Measurements from ENCODE around the gene ENTHD1.

ENTHD1 gene

GRCh38 chr22:39729141-39729934, 164.2 kb downstream of the ENTHD1 start:
- no peak for DNase-seq (ENCODE audit: low read depth)
- TF ChIP-seq, protein P1, sequence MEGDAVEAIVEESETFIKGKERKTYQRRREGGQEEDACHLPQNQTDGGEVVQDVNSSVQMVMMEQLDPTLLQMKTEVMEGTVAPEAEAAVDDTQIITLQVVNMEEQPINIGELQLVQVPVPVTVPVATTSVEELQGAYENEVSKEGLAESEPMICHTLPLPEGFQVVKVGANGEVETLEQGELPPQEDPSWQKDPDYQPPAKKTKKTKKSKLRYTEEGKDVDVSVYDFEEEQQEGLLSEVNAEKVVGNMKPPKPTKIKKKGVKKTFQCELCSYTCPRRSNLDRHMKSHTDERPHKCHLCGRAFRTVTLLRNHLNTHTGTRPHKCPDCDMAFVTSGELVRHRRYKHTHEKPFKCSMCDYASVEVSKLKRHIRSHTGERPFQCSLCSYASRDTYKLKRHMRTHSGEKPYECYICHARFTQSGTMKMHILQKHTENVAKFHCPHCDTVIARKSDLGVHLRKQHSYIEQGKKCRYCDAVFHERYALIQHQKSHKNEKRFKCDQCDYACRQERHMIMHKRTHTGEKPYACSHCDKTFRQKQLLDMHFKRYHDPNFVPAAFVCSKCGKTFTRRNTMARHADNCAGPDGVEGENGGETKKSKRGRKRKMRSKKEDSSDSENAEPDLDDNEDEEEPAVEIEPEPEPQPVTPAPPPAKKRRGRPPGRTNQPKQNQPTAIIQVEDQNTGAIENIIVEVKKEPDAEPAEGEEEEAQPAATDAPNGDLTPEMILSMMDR (IDR thresholded peaks at IDR 0.05; ENCODE audit: low read length, missing control alignments): no peak
- H3K4me3 ChIP-seq (replicated peaks; ENCODE audit: low read depth, low read length): no peak overlapping the region

- no peak overlapping the region for H3K4me3 ChIP-seq (replicated peaks; ENCODE audit: low read depth, low read length)
- TF ChIP-seq, protein P1 (IDR thresholded peaks at IDR 0.05; ENCODE audit: low read length, missing control alignments): no peak
- no peak for DNase-seq (ENCODE audit: low read depth)
Observed at GRCh38 chr22:39728236-39728860, 165.2 kb downstream of the ENTHD1 start.

- H3K4me3 ChIP-seq (replicated peaks; ENCODE audit: low read depth, low read length): no peak overlapping the region
- TF ChIP-seq, protein P1 (IDR thresholded peaks at IDR 0.05; ENCODE audit: low read length, missing control alignments): no peak
- DNase-seq (ENCODE audit: low read depth): no peak
Observed at GRCh38 chr22:39727541-39727940, 166.0 kb downstream of the ENTHD1 start.

DNA sequence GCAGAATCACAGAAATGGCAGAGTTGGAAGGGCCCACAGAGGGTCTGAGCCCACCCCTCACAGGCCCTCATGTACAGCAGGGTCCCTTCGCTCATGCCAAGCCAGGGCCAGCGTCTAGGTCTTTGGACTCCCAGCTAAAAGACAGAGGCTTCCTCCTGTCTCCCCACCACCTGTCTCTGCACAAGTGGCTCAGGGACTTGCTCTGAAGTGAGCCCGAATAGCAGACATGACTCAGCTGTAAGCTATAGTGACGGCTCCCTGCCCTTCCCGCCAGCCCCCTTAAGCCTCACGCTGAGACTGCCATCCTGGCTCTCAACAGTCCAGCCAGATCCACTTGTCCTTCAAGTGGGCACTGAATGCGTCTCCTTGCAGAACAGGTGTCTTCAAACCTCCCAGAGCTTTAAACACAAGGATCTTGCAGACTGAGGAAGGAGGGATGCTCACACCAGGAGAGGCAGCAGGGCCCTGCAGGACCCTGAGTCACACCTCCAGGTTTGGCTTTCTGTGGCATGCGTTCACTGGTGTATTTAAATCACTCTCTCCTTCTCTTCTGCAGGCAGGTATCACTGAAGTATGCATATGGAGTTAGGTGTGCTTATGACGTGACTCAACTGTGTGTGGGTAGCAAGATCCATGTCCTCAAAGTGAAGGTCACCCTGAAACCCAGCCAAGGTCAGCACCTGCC, 168.1 kb downstream of the ENTHD1 start:
- TF ChIP-seq, protein P1 (IDR thresholded peaks at IDR 0.05; ENCODE audit: low read length, missing control alignments): no peak
- H3K4me3 ChIP-seq (replicated peaks; ENCODE audit: low read depth, low read length): no peak overlapping the region
- no peak for DNase-seq (ENCODE audit: low read depth)

- TF ChIP-seq, protein P1 (IDR thresholded peaks at IDR 0.05; ENCODE audit: low read length, missing control alignments): no peak
- no peak overlapping the region for H3K4me3 ChIP-seq (replicated peaks; ENCODE audit: low read depth, low read length)
- no peak for DNase-seq (ENCODE audit: low read depth)
Observed at GRCh38 chr22:39724857-39725256, 168.7 kb downstream of the ENTHD1 start.

DNA sequence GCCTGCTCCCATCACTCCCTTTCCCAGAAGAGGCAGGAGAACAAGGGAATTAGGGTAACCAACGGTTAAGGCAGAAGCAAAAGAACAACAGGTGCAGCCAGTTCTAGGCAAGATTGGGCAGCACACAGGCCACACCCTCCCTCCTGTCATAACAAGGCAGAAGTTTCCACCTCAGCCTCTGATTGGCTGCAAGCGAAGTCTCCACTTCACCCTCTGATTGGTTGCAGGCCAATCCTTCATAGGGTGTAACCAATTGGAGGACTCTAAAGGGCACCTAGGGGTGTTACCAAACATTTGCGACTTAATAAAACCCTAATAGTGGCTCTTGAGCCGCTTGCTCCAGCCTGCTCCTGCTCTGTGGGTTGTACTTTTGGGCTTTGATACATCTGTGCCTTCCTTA, 169.2 kb downstream of the ENTHD1 start:
- TF ChIP-seq, protein P1 (IDR thresholded peaks at IDR 0.05; ENCODE audit: low read length, missing control alignments): no peak
- H3K4me3 ChIP-seq (replicated peaks; ENCODE audit: low read depth, low read length): no peak overlapping the region
- DNase-seq (ENCODE audit: low read depth): no peak

All from fibroblast of pulmonary artery (primary cell).